PC-3 (cell line): Measurements from ENCODE around the gene GALR3. TPM values are rescaled to one million over a fixed set of nuclear protein-coding genes. Genes with fewer than 3 reads are reported as not detected.

Source experiments
- ATAC-seq: fragments of 200-7000 bp; cut with Tn5 transposase; 2 replicates; pipeline ENCODE4 v1.9.1; 2020; ENCODE audit warnings: mild to moderate bottlenecking, moderate library complexity
- BruUV-seq: library from RNA; stranded (reverse); fragments of 400-500 nt; replicated peaks from 2 replicates; lab custom pipeline; 2021; lab: Mats Ljungman, UMichigan
- CTCF ChIA-PET: fragments of 300-600 bp; sonication (Branson Sonifier 250); formaldehyde crosslinking; loops from one replicate; lab custom pipeline; 2022; ENCODE audit warnings: antibody characterized with exemption; lab: Charles Lee
- POLR2A ChIA-PET: fragments of 300-600 bp; sonication (Branson Sonifier 250); formaldehyde crosslinking; loops from one replicate; lab custom pipeline; 2022; ENCODE audit warnings: antibody characterized with exemption; ENCODE audit not compliant: unreplicated experiment; lab: Charles Lee
- DNase-seq: peaks from one replicate; pipeline ENCODE4 v3.0.0-alpha.2; 2015
- H2AFZ ChIP-seq: fragments of 300-600 bp; sonication (generic); 2 replicates; pipeline ENCODE4 v1.6.0; 2016; ENCODE audit warnings: antibody characterized with exemption, low read length
- H3F3A ChIP-seq: fragments of 300-600 bp; sonication (generic); one replicate; pipeline ENCODE4 v1.6.0; 2017; ENCODE audit warnings: antibody characterized with exemption, low read length, control low read depth, mild to moderate bottlenecking; ENCODE audit not compliant: unreplicated experiment
- H3K27ac ChIP-seq: fragments of 300-600 bp; sonication (generic); 2 replicates; pipeline ENCODE4 v1.5.1; 2016; ENCODE audit warnings: mild to moderate bottlenecking, low read length
- H3K27me3 ChIP-seq: fragments of 300-600 bp; sonication (generic); 2 replicates; pipeline ENCODE4 v1.6.1; 2016; ENCODE audit warnings: low read length, mixed read lengths
- H3K36me3 ChIP-seq: fragments of 300-600 bp; sonication (generic); 2 replicates; pipeline ENCODE4 v1.6.1; 2016; ENCODE audit warnings: low read depth, mixed run types, low read length, mixed read lengths
- H3K4me1 ChIP-seq: fragments of 300-600 bp; sonication (generic); 2 replicates; pipeline ENCODE4 v1.5.1; 2016; ENCODE audit warnings: low read length; ENCODE audit not compliant: insufficient read depth
- H3K4me2 ChIP-seq: fragments of 300-600 bp; sonication (generic); 2 replicates; pipeline ENCODE4 v1.6.0; 2016; ENCODE audit warnings: low read length
- H3K4me3 ChIP-seq: fragments of 300-600 bp; sonication (generic); 2 replicates; pipeline ENCODE4 v1.5.1; 2016; ENCODE audit warnings: mild to moderate bottlenecking, low read length, mixed read lengths
- H3K79me2 ChIP-seq: fragments of 300-600 bp; sonication (generic); 2 replicates; pipeline ENCODE4 v1.6.1; 2017; ENCODE audit warnings: low read length, mixed read lengths
- H3K9ac ChIP-seq: fragments of 300-600 bp; sonication (generic); 2 replicates; pipeline ENCODE4 v1.6.0; 2016; ENCODE audit warnings: mild to moderate bottlenecking, low read length
- H3K9me2 ChIP-seq: fragments of 300-600 bp; sonication (generic); replicated peaks from 2 replicates; pipeline ENCODE4 v1.6.1; 2016; ENCODE audit warnings: mixed run types, low read length, mixed read lengths
- H3K9me3 ChIP-seq: fragments of 300-600 bp; sonication (generic); 2 replicates; pipeline ENCODE4 v1.6.1; 2016; ENCODE audit warnings: low read length, mixed read lengths
- H4K20me1 ChIP-seq: fragments of 300-600 bp; sonication (generic); 2 replicates; pipeline ENCODE4 v1.6.1; 2016; ENCODE audit warnings: low read length, mixed read lengths
- EZH2 ChIP-seq: fragments of 300-600 bp; sonication (generic); IDR thresholded peaks from one replicate; pipeline ENCODE4 v1.6.1; 2017; ENCODE audit warnings: antibody characterized with exemption, mild to moderate bottlenecking, low read length; ENCODE audit not compliant: unreplicated experiment
- EZH2phosphoT487 ChIP-seq: fragments of 300-600 bp; sonication (generic); IDR thresholded peaks from 2 replicates; pipeline ENCODE4 v1.6.1; 2018; ENCODE audit warnings: mild to moderate bottlenecking, antibody characterized with exemption, low read length, borderline replicate concordance
- intact Hi-C: fragments of 100-400 bp; cut with micrococcal nuclease; formaldehyde crosslinking; loops from 2 replicates; pipeline ENCODE4 v1.9.0; 2023
- total RNA-seq: library from RNA; depleted of rRNA; stranded (reverse); fragments of >200 nt; gene quantifications from 2 replicates; pipeline ENCODE4 v1.2.3, GENCODE V29; 2014
- TF ChIP-seq, protein P1 (sequence below): fragments of 300-600 bp; sonication (generic); conservative IDR thresholded peaks from 2 replicates; pipeline ENCODE4 v1.5.1; 2017; ENCODE audit warnings: antibody characterized with exemption, low read depth, mild to moderate bottlenecking, low read length

GALR3 gene
- total RNA-seq, 1 experiment from 2014 or later, result not detected

DNA sequence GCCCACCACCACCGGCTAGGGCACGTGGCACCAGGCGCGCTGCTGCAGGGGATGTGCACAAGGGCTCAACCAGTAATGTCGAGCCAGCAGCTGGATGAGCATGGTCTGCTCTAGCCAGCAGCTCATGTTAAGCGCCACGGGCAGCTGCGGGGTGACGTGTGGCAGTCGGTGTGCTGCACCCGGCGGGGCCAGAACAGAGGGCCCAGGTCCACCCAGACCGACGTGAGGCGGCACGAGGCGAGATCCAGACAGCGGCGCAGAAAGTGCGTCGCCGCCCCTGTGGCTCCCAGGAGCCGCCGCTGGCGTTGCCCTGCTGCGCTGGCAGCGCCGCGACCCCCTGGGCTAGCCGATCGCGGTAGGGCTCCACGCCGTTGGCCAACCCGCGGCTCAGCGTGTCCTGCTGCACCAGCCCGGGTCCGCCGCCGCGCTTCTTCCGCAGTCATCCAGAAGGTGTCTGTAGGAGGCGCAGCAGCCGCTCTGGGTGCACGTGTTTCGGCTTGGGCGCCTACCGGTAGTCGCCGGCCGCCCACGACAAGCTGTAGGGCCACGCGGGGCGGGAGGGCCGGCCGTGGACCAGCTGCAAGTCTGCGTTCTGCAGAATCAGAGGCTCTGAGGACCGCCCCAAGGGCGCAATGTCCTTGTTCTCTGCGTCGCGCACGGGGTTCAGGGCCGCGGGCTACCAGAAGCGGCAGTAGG, 4.6 kb upstream of the GALR3 start:
- no peak overlapping the region for H3K27ac ChIP-seq
- no peak for ATAC-seq
- POLR2A ChIA-PET, result interaction anchor here (0.5 kb wide), 1 partner anchor 141 kb away, joined by 6 read pairs; no protein-coding TSS in a partner anchor
- H3K27me3 ChIP-seq, result no peaks in the 10 kb centered on the region
- no peak overlapping the region for H3K4me2 ChIP-seq
- H3F3A ChIP-seq, result no peaks in the 10 kb centered on the region
- DNase-seq, result no peak
- no peak overlapping the region for H2AFZ ChIP-seq
- TF ChIP-seq, protein P1, sequence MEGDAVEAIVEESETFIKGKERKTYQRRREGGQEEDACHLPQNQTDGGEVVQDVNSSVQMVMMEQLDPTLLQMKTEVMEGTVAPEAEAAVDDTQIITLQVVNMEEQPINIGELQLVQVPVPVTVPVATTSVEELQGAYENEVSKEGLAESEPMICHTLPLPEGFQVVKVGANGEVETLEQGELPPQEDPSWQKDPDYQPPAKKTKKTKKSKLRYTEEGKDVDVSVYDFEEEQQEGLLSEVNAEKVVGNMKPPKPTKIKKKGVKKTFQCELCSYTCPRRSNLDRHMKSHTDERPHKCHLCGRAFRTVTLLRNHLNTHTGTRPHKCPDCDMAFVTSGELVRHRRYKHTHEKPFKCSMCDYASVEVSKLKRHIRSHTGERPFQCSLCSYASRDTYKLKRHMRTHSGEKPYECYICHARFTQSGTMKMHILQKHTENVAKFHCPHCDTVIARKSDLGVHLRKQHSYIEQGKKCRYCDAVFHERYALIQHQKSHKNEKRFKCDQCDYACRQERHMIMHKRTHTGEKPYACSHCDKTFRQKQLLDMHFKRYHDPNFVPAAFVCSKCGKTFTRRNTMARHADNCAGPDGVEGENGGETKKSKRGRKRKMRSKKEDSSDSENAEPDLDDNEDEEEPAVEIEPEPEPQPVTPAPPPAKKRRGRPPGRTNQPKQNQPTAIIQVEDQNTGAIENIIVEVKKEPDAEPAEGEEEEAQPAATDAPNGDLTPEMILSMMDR, result no peak
- TF ChIP-seq EZH2 (no peak), EZH2phosphoT487 (no peak)
- no peaks in the 10 kb centered on the region for H4K20me1 ChIP-seq
- intact Hi-C loops, result no loop called here
- no peaks in the 10 kb centered on the region for H3K79me2 ChIP-seq
- no peaks in the 10 kb centered on the region for H3K9me2 ChIP-seq
- no peak overlapping the region for H3K4me3 ChIP-seq
- H3K36me3 ChIP-seq, result no peaks in the 10 kb centered on the region
- no TSS peak for BruUV-seq
- CTCF ChIA-PET, result interaction anchor here (0.6 kb wide), 1 partner anchor 11 kb away, joined by 4 read pairs; no protein-coding TSS in a partner anchor
- H3K4me1 ChIP-seq, result no peaks in the 10 kb centered on the region
- H3K9ac ChIP-seq, result no peak overlapping the region
- no peaks in the 10 kb centered on the region for H3K9me3 ChIP-seq

DNA sequence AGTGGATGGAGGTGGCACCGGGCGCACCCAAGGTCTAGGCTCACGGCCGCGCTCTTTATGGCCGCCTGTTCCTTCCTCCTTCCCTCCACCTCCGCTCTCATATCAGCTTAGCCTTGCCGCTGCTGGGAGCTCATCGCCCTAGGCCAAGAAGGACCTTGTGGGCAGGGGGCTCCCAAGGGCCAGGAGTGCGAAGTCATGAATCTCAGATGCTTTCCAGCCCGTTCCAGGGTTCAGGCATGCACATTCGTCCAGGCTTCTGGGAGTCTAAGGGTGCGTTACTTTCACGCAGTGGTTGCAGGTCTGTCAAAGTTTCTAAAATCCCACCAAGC, 4.1 kb upstream of the GALR3 start:
- no peak for ATAC-seq
- Histone ChIP-seq H3K4me3 (no peak overlapping the region), H3K79me2 (no peaks in the 10 kb centered on the region), H3K27me3 (no peaks in the 10 kb centered on the region), H4K20me1 (no peaks in the 10 kb centered on the region), H3K9me3 (no peaks in the 10 kb centered on the region), H3K9me2 (no peaks in the 10 kb centered on the region), H3F3A (no peaks in the 10 kb centered on the region), H3K9ac (no peak overlapping the region), H3K4me2 (no peak overlapping the region), H3K36me3 (no peaks in the 10 kb centered on the region), H3K4me1 (no peaks in the 10 kb centered on the region), H3K27ac (no peak overlapping the region), H2AFZ (no peak overlapping the region)
- CTCF ChIA-PET, result no interaction called here
- TF ChIP-seq, protein P1, result no peak
- TF ChIP-seq EZH2, result no peak
- no peak for TF ChIP-seq EZH2phosphoT487
- DNase-seq, result no peak
- POLR2A ChIA-PET, result interaction anchor here (0.5 kb wide), 1 partner anchor 140 kb away, joined by 6 read pairs; no protein-coding TSS in a partner anchor
- no TSS peak for BruUV-seq
- intact Hi-C loops, result no loop called here

DNA sequence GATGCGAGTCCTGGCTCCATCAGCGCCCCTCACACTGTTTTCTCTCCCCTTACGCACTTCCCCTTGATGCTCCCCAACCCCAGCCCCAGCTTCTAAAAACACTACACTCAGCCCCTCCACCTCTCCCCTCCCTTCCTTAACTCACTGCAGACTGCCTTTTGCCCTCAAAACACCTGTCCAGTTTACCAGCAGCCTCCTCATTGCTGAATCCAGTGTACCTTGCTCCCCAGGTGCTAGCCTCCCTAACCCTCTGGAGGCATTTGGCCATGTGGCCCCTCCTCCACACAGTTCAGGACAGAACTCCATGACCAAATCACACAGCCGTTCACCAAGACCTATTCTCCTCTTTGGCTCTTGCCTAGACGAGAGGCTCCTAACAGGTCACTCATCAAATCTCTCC, 2.8 kb upstream of the GALR3 start:
- Histone ChIP-seq H3K36me3 (no peaks in the 10 kb centered on the region), H3K4me3 (no peak overlapping the region), H3K27ac (no peak overlapping the region), H4K20me1 (no peaks in the 10 kb centered on the region), H3K27me3 (no peaks in the 10 kb centered on the region), H3K9ac (no peak overlapping the region), H3K79me2 (no peaks in the 10 kb centered on the region), H3F3A (no peaks in the 10 kb centered on the region), H3K9me3 (no peaks in the 10 kb centered on the region), H2AFZ (no peak overlapping the region), H3K4me2 (no peak overlapping the region), H3K9me2 (no peaks in the 10 kb centered on the region), H3K4me1 (no peaks in the 10 kb centered on the region)
- ChIA-PET CTCF (no interaction called here), POLR2A (no interaction called here)
- no peak for TF ChIP-seq EZH2
- TF ChIP-seq, protein P1, result no peak
- no peak for TF ChIP-seq EZH2phosphoT487
- BruUV-seq, result no TSS peak
- DNase-seq (no peak), ATAC-seq (no peak)
- intact Hi-C loops, result no loop called here
